ENCODE data around the gene XRCC3.

Gene XRCC3

DNA sequence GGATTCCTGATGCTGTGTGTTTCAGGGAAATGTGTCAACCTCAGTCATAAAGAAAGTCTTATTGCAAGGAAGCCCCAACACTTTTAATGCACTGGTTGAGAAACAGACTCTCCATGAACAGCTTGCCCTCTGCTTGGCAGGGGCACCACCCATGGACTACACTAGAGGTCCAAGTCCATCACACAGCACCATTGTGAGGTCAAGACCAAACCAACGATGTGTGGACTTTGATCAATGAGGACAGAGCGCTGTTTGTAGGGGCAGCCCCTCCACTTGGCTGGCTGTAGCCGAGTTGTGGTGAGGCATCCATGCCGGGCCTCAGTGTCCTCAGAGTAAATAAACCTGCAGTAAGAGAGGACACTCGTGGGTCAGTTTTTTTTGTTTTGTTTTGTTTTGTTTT lies 30.2 kb upstream of the XRCC3 start:
- H3K4me1 ChIP-seq (ENCODE audit: control insufficient read depth, low read depth, low read length) = no peaks in the 10 kb centered on the region

DNA sequence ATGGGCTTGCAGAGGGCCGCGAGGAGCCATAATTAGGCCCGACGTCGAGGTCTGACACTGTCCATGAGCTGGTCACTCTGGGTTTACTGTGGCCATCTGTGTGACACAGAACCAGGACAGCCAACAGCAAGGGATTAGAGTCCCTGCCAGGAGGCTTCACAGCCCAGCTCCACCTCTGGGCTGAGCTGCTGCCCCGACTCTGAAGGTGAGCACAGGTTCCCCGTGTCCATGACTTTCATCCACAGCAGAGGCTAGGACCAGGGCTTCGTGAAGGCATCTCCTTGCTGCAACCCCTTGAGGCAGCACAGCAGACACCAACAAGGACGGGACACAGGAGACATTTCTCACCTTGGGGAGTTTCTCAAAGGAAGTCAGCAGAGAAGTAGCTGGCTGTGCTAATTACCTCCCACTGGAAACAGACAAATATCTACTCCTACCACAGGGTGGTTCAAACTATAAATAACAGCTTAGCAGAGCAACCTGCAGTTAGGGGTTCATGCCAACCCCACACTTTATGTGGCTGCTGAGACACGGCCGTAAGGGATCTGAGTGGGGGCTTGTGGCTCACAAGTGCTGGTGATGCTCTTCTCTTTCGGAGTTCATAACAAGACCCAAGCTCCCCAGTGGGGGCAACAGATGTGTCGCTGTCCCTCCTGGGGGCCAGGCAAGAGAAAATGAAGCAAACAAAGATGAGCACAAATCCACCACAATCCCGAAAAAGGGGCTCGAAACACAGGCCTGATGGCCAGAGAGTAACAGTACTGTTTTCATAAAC lies 29.6 kb upstream of the XRCC3 start:
- no CpG with 5 or more reads among the region's 15 CpGs for WGBS (ENCODE audit: extremely low coverage, insufficient coverage, low lambda C conversion rate)
- H3K56ac ChIP-seq (ENCODE audit: low read length) = no peak overlapping the region

More for the DNA sequence above, 30.2 kb upstream of the XRCC3 start:
- Histone ChIP-seq H3K36me3 (ENCODE audit: control insufficient read depth, insufficient read depth, low read length) (no peaks in the 10 kb centered on the region), H3K27me3 (ENCODE audit: insufficient read depth, low read length, poor library complexity) (no peaks in the 10 kb centered on the region), H3K79me2 (ENCODE audit: control insufficient read depth, insufficient read depth, low read length) (no peaks in the 10 kb centered on the region), H3K23ac (ENCODE audit: low read length) (no peak overlapping the region), H2BK5ac (ENCODE audit: low read length) (no peak overlapping the region), H4K5ac (ENCODE audit: low read length) (no peak overlapping the region), H2AK5ac (ENCODE audit: low read length) (no peak overlapping the region), H3K9ac (ENCODE audit: low read length) (no peak overlapping the region), H4K8ac (ENCODE audit: low read depth, low read length) (no peak overlapping the region), H3K18ac (ENCODE audit: low read length) (no peak overlapping the region), H3K27ac (ENCODE audit: low read depth, low read length) (no peak overlapping the region), H3K4me2 (ENCODE audit: low read length) (no peak overlapping the region), H3K79me1 (ENCODE audit: low read length) (no peaks in the 10 kb centered on the region), H2BK120ac (ENCODE audit: low read depth, low read length) (no peak overlapping the region), H3K56ac (ENCODE audit: low read length) (no peak overlapping the region), H2BK15ac (replicated peaks; ENCODE audit: low read depth) (no peak overlapping the region), H3K4ac (ENCODE audit: low read depth, low read length) (no peak overlapping the region), H3K4me3 (ENCODE audit: low read length) (no peak overlapping the region)
- WGBS (ENCODE audit: extremely low coverage, insufficient coverage, low lambda C conversion rate) = no CpG with 5 or more reads among the region's 5 CpGs
- no peak for DNase-seq

DNA sequence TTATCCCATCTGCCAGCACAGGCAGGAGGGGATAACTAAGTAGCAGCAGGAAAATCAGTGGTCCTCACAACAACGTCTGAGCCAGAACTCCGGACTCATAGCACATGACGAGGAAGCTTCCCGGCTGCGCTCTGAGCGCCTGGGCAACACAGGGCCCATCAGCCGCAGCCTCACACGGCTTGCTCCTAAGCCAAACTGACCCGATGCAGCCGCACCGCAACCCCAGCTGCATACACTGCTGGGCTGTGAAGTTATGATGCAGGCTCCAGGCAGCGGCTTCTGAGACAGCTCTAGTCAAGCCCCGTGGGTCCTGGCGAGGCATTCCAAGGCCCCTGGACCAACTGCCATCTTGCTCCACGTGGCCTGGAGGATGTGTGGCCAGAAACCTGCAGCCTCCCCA lies 28.4 kb upstream of the XRCC3 start:
- Histone ChIP-seq H3K18ac (ENCODE audit: low read length) (no peak overlapping the region), H2AK5ac (ENCODE audit: low read length) (no peak overlapping the region), H3K4me2 (ENCODE audit: low read length) (no peak overlapping the region), H3K79me1 (ENCODE audit: low read length) (no peaks in the 10 kb centered on the region), H3K56ac (ENCODE audit: low read length) (no peak overlapping the region), H3K4me1 (ENCODE audit: control insufficient read depth, low read depth, low read length) (no peaks in the 10 kb centered on the region), H2BK5ac (ENCODE audit: low read length) (no peak overlapping the region), H3K4me3 (ENCODE audit: low read length) (no peak overlapping the region), H4K8ac (ENCODE audit: low read depth, low read length) (no peak overlapping the region), H3K9ac (ENCODE audit: low read length) (no peak overlapping the region), H4K5ac (ENCODE audit: low read length) (no peak overlapping the region), H3K79me2 (ENCODE audit: control insufficient read depth, insufficient read depth, low read length) (no peaks in the 10 kb centered on the region), H3K4ac (ENCODE audit: low read depth, low read length) (no peak overlapping the region), H2BK120ac (ENCODE audit: low read depth, low read length) (no peak overlapping the region), H3K23ac (ENCODE audit: low read length) (no peak overlapping the region), H3K27ac (ENCODE audit: low read depth, low read length) (no peak overlapping the region), H3K27me3 (ENCODE audit: insufficient read depth, low read length, poor library complexity) (no peaks in the 10 kb centered on the region), H3K36me3 (ENCODE audit: control insufficient read depth, insufficient read depth, low read length) (no peaks in the 10 kb centered on the region), H2BK15ac (replicated peaks; ENCODE audit: low read depth) (no peak overlapping the region)
- no peak for DNase-seq
- no CpG with 5 or more reads among the region's 15 CpGs for WGBS (ENCODE audit: extremely low coverage, insufficient coverage, low lambda C conversion rate)

More for the DNA sequence above, 29.6 kb upstream of the XRCC3 start:
- no peak overlapping the region for H4K5ac ChIP-seq (ENCODE audit: low read length)
- DNase-seq = no peak
- no peak overlapping the region for H3K4me3 ChIP-seq (ENCODE audit: low read length)
- H2BK5ac ChIP-seq (ENCODE audit: low read length) = no peak overlapping the region
- no peak overlapping the region for H2AK5ac ChIP-seq (ENCODE audit: low read length)
- H2BK15ac ChIP-seq (replicated peaks; ENCODE audit: low read depth) = no peak overlapping the region
- H3K27me3 ChIP-seq (ENCODE audit: insufficient read depth, low read length, poor library complexity) = no peaks in the 10 kb centered on the region
- H3K23ac ChIP-seq (ENCODE audit: low read length) = no peak overlapping the region
- H3K18ac ChIP-seq (ENCODE audit: low read length) = no peak overlapping the region
- H4K8ac ChIP-seq (ENCODE audit: low read depth, low read length) = no peak overlapping the region
- H3K79me1 ChIP-seq (ENCODE audit: low read length) = no peaks in the 10 kb centered on the region
- H3K4me2 ChIP-seq (ENCODE audit: low read length) = no peak overlapping the region
- no peak overlapping the region for H2BK120ac ChIP-seq (ENCODE audit: low read depth, low read length)
- no peaks in the 10 kb centered on the region for H3K79me2 ChIP-seq (ENCODE audit: control insufficient read depth, insufficient read depth, low read length)
- H3K4me1 ChIP-seq (ENCODE audit: control insufficient read depth, low read depth, low read length) = no peaks in the 10 kb centered on the region
- H3K36me3 ChIP-seq (ENCODE audit: control insufficient read depth, insufficient read depth, low read length) = no peaks in the 10 kb centered on the region
- H3K4ac ChIP-seq (ENCODE audit: low read depth, low read length) = no peak overlapping the region
- H3K27ac ChIP-seq (ENCODE audit: low read depth, low read length) = no peak overlapping the region
- H3K9ac ChIP-seq (ENCODE audit: low read length) = no peak overlapping the region

DNA sequence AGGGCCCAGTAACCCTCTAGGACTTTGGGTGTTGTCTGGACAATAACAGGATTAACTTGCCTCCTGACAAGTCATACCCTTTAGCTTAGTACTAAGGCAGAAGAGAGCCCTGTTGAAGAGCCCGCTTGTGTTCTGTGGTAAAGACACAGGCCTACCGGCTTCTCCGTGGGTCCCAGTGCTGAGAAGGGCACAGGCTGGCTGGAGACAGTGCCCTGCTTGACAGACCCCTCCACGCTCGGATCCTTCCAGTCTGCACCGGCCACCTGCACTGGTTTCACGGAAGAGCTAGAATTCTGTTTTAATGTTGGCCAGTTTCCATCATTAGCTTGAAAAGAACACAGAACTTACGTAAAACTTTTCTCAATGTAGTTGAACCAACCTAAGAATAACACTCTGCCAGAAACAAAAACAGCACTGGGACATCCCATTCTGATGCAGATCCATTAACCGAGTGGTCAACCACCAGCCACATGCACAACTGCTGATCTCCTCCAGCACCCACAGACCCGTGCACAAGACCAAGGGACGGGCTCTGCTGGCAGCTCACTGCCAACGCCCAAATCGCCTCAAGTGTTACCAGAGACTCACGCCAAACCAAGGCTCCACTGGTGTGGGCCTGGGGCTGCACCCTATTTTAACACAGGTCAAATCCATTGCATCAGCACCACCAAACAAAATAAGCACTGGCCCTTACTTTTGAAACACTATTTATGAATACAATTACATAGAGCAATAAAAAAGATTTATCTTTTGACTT lies 27.4 kb upstream of the XRCC3 start:
- no peak for DNase-seq
- H3K27ac ChIP-seq (ENCODE audit: low read depth, low read length) = no peak overlapping the region
- no peak overlapping the region for H2BK5ac ChIP-seq (ENCODE audit: low read length)
- H3K79me2 ChIP-seq (ENCODE audit: control insufficient read depth, insufficient read depth, low read length) = no peaks in the 10 kb centered on the region
- no CpG with 5 or more reads among the region's 14 CpGs for WGBS (ENCODE audit: extremely low coverage, insufficient coverage, low lambda C conversion rate)
- H2BK120ac ChIP-seq (ENCODE audit: low read depth, low read length) = no peak overlapping the region
- no peaks in the 10 kb centered on the region for H3K36me3 ChIP-seq (ENCODE audit: control insufficient read depth, insufficient read depth, low read length)
- H3K18ac ChIP-seq (ENCODE audit: low read length) = no peak overlapping the region
- no peaks in the 10 kb centered on the region for H3K79me1 ChIP-seq (ENCODE audit: low read length)
- no peak overlapping the region for H3K4me2 ChIP-seq (ENCODE audit: low read length)
- no peak overlapping the region for H4K8ac ChIP-seq (ENCODE audit: low read depth, low read length)
- no peaks in the 10 kb centered on the region for H3K4me1 ChIP-seq (ENCODE audit: control insufficient read depth, low read depth, low read length)
- no peak overlapping the region for H3K9ac ChIP-seq (ENCODE audit: low read length)
- no peak overlapping the region for H3K4me3 ChIP-seq (ENCODE audit: low read length)
- no peak overlapping the region for H3K56ac ChIP-seq (ENCODE audit: low read length)
- no peak overlapping the region for H2BK15ac ChIP-seq (replicated peaks; ENCODE audit: low read depth)
- no peak overlapping the region for H3K23ac ChIP-seq (ENCODE audit: low read length)
- H3K4ac ChIP-seq (ENCODE audit: low read depth, low read length) = no peak overlapping the region
- no peak overlapping the region for H4K5ac ChIP-seq (ENCODE audit: low read length)
- H3K27me3 ChIP-seq (ENCODE audit: insufficient read depth, low read length, poor library complexity) = no peaks in the 10 kb centered on the region
- H2AK5ac ChIP-seq (ENCODE audit: low read length) = no peak overlapping the region

DNA sequence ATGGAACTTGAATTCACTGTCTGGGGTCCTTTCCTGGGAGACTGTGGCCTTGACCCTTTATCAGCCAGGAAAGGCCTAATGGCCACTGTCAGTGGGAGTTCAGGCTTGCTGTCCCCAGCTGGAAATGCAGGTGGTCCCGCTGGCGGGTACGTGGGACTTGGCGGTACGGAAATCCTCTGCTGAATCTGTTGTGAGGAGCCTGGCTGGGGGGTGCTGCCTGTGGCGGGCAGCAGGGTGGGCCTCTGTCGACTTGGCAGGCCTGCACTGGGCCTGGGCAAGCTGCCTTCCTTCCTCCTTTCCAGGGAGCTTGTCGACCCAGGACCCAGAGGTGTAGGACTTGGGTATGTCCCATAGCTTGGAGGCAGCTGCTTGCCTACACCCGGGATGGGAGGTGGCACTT lies 26.6 kb upstream of the XRCC3 start:
- H3K79me1 ChIP-seq (ENCODE audit: low read length) = no peaks in the 10 kb centered on the region
- H3K56ac ChIP-seq (ENCODE audit: low read length) = no peak overlapping the region
- H3K18ac ChIP-seq (ENCODE audit: low read length) = no peak overlapping the region
- no CpG with 5 or more reads among the region's 9 CpGs for WGBS (ENCODE audit: extremely low coverage, insufficient coverage, low lambda C conversion rate)
- H3K9ac ChIP-seq (ENCODE audit: low read length) = no peak overlapping the region
- H3K27ac ChIP-seq (ENCODE audit: low read depth, low read length) = no peak overlapping the region
- no peak overlapping the region for H2BK120ac ChIP-seq (ENCODE audit: low read depth, low read length)
- no peak overlapping the region for H3K23ac ChIP-seq (ENCODE audit: low read length)
- H2BK5ac ChIP-seq (ENCODE audit: low read length) = no peak overlapping the region
- H3K79me2 ChIP-seq (ENCODE audit: control insufficient read depth, insufficient read depth, low read length) = no peaks in the 10 kb centered on the region
- H2BK15ac ChIP-seq (replicated peaks; ENCODE audit: low read depth) = no peak overlapping the region
- H3K36me3 ChIP-seq (ENCODE audit: control insufficient read depth, insufficient read depth, low read length) = no peaks in the 10 kb centered on the region
- no peak overlapping the region for H3K4me3 ChIP-seq (ENCODE audit: low read length)
- H2AK5ac ChIP-seq (ENCODE audit: low read length) = no peak overlapping the region
- DNase-seq = no peak
- H3K4me2 ChIP-seq (ENCODE audit: low read length) = no peak overlapping the region
- H4K8ac ChIP-seq (ENCODE audit: low read depth, low read length) = no peak overlapping the region
- H3K4ac ChIP-seq (ENCODE audit: low read depth, low read length) = no peak overlapping the region
- no peaks in the 10 kb centered on the region for H3K4me1 ChIP-seq (ENCODE audit: control insufficient read depth, low read depth, low read length)
- no peak overlapping the region for H4K5ac ChIP-seq (ENCODE audit: low read length)
- H3K27me3 ChIP-seq (ENCODE audit: insufficient read depth, low read length, poor library complexity) = no peaks in the 10 kb centered on the region

Measured in mesendoderm (in vitro differentiated cells).